GM12865 (cell line): ENCODE results near the gene TANGO2.

Source experiments
- DNase-seq: peaks from one replicate; pipeline ENCODE4 v3.0.0; 2010; ENCODE audit warnings: low read depth
- H3K4me3 ChIP-seq: 2 replicates; pipeline ENCODE4 v1.5.1; 2011; ENCODE audit warnings: mild to moderate bottlenecking, low read depth, low read length, control low read depth
- TF ChIP-seq, protein P1 (sequence below): IDR thresholded peaks from 2 replicates; pipeline ENCODE4 v1.5.1; 2011; ENCODE audit warnings: low read length, control low read depth, low read depth, inconsistent platforms; ENCODE audit not compliant: insufficient read depth; ENCODE audit errors: missing control alignments

Gene TANGO2

DNA sequence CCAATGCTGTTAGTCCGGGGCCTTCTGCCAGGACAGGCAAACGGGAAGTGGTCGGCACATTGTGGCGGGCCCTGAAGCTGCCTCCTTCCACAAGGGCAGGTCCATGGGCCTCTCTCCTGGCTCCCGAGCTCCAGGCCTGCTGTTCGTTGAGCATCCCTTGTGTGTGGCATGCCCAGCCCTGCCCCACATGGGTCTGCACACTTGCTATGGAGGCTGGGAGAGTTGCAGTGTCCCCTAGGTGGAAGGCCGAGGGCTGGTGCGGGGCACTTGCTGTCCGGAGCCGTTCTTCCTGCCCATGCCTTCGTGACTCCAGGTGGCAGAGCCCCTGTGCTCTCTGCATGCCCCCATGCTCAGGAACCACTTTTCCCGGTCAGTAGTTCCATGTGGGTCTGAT lies 33.1 kb downstream of the TANGO2 start:
- DNase-seq, result no peak
- H3K4me3 ChIP-seq, result no peak overlapping the region
- TF ChIP-seq, protein P1, sequence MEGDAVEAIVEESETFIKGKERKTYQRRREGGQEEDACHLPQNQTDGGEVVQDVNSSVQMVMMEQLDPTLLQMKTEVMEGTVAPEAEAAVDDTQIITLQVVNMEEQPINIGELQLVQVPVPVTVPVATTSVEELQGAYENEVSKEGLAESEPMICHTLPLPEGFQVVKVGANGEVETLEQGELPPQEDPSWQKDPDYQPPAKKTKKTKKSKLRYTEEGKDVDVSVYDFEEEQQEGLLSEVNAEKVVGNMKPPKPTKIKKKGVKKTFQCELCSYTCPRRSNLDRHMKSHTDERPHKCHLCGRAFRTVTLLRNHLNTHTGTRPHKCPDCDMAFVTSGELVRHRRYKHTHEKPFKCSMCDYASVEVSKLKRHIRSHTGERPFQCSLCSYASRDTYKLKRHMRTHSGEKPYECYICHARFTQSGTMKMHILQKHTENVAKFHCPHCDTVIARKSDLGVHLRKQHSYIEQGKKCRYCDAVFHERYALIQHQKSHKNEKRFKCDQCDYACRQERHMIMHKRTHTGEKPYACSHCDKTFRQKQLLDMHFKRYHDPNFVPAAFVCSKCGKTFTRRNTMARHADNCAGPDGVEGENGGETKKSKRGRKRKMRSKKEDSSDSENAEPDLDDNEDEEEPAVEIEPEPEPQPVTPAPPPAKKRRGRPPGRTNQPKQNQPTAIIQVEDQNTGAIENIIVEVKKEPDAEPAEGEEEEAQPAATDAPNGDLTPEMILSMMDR, result no peak

DNA sequence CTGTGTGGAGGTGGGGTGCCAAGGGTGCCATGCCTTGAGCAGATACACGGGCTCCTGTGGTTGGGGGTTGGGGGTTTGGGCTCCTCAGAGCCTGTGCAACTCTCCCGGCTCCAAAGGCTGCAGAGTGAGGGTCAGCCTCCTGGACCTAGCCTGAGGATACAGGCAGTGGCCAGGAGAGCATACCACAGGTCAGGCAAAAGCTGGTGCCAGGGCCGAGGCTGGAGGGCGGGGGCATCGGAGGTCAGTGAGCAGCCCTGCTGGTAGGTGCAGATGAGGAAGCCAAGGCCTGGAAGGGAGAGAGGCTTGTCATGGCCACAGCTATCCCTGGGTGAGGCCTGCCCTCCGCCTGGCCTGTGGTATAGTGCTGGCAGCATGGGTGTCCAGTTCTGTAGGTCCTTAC lies 33.6 kb downstream of the TANGO2 start:
- no peak for DNase-seq
- H3K4me3 ChIP-seq, result no peak overlapping the region
- TF ChIP-seq, protein P1, result no peak

DNA sequence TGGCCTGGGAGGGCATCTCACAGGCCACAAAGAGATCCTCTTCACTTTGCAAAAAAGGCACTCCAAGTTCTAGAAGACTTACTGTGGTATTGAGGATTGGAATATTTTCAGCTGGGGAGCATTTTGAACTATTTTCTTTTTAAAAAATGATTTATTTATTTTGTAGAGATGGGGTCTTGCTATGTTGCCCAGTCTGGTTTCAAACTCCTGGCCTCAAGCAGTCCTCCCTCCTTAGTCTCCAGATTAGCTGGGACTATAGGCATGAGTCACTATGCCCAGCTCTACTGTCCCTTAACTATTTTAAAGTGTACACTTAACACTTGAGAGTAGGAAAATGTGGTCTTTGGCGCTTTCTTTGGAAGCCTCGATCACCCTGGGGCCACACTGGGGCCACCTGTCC lies 34.2 kb downstream of the TANGO2 start:
- TF ChIP-seq, protein P1, result no peak
- no peak for DNase-seq
- H3K4me3 ChIP-seq, result no peak overlapping the region

- TF ChIP-seq, protein P1, result no peak
- H3K4me3 ChIP-seq, result no peak overlapping the region
- DNase-seq, result no peak
Observed at GRCh38 chr22:20055654-20056053, 34.7 kb downstream of the TANGO2 start.

GRCh38 chr22:20056161-20056560 lies 35.3 kb downstream of the TANGO2 start:
- no peak for DNase-seq
- TF ChIP-seq, protein P1, result no peak
- H3K4me3 ChIP-seq, result no peak overlapping the region

DNA sequence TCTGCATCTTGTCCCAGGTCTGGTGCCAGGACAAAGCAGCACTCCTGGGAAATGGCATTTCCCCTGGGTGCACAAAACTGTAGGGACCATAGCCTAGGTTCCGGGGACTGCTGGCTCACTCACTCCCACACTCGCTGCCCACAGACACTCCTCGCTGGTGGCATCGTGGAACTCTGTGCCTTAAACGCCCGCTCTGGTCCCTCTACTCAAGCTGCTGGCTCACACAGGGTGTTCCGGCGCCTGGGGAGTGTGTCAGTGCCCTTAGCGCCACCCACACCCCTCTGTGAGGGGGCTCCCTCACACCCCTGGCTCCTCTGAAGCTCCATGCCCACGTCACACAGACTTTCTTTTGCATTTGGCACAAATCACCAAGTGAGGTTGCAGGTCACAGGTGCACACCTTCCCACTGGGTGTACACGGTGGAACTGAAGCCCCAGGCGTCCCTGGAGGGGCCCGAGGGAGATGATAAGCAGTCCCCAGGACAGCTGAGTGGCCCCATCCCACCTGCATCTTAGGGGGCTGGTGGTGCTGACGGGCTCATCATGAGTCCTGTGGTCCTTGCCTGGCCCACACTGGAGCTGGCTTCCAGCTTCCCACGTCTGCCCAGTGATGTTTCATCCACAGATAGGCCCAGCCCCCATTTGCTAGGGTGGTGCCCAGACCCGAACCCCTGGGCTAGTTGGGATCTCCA lies 35.9 kb downstream of the TANGO2 start:
- H3K4me3 ChIP-seq, result no peak overlapping the region
- DNase-seq, result no peak

More for the DNA sequence above, 35.9 kb downstream of the TANGO2 start:
- TF ChIP-seq, protein P1, result no peak
